ENCODE measurements around the gene TBC1D1.

The TBC1D1 gene

DNA sequence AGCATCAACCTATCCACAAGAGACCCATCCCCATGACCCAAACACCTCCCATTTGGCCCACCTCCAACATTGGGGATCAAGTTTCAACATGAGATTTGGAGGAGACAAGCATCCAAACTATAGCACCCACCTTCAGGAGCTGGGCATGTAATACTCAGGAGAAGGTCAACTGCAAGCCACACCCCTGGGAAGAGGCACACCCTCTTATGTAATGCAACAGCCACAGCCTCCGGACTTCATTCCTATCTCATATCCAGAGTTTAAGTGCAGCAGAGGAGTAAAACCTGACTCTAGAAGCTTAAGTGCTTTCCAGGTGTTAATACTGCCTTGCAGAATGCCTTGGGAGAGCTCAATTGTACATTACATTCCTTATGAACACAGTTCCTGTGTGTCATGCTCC, 266.7 kb downstream of the TBC1D1 start:
- no peaks in the 10 kb centered on the region for H3K9me3 Mint-ChIP-seq
- H3K36me3 Mint-ChIP-seq (ENCODE audit: low read depth), result no peaks in the 10 kb centered on the region
- peaks cover 6% of the 10 kb centered on the region for H3K27me3 Mint-ChIP-seq (ENCODE audit: low read depth)
- DNase-seq (ENCODE audit: low spot score), result no peak
- H3K27ac Mint-ChIP-seq, result no peak overlapping the region
- H3K4me3 Mint-ChIP-seq, result no peak overlapping the region
- H3K4me1 Mint-ChIP-seq (ENCODE audit: low read depth), result peaks cover 32% of the 10 kb centered on the region

GRCh38 chr4:38160487-38161207, 269.8 kb downstream of the TBC1D1 start:
- peak overlapping the region; percentile 64 for H3K27ac Mint-ChIP-seq
- peaks cover 22% of the 10 kb centered on the region for H3K4me1 Mint-ChIP-seq (ENCODE audit: low read depth)
- H3K9me3 Mint-ChIP-seq, result peaks cover 4% of the 10 kb centered on the region
- no peaks in the 10 kb centered on the region for H3K36me3 Mint-ChIP-seq (ENCODE audit: low read depth)
- peaks cover 3% of the 10 kb centered on the region for H3K27me3 Mint-ChIP-seq (ENCODE audit: low read depth)
- no peak overlapping the region for H3K4me3 Mint-ChIP-seq
- DNase-seq (ENCODE audit: low spot score), result peak; percentile 69

DNA sequence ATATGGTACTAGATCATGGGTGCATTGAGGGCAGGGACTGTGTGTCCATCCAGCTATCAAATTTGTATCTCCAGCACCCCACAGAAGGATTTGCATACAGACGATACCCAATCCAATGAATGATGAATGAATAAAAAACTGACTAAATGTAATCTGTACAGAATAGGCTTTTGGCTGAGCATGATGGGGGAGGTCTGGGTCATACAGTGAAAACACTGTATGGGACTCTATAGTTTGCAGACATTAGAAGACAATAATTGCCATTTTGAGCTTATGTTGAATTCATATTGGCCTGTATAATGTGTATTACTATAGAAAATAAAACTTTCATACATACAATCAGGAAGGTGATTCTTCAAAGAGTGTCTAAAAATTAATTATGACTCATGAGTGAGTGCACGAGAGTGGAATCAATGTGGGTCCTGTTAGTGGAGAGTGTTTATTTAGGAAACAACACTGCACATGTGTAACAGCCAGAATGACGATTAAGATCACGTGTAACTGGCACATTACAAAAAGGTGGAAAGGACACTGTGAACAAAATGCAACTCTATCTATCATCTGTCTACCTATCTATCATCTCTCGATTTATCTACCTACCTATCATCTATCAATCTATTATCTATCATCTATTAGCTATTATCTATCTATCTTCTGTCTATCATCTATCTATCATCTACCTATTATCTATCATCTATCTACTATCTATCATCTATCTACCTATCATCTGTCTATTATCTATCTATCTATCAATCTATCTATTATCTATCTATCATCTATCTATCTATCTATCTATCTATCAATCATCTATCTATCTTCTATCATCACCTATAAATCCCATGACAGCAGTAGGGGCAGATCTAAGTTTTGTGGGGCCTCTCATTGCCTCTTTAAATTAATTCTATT, 270.6 kb downstream of the TBC1D1 start:
- peaks cover 6% of the 10 kb centered on the region for H3K9me3 Mint-ChIP-seq

DNA sequence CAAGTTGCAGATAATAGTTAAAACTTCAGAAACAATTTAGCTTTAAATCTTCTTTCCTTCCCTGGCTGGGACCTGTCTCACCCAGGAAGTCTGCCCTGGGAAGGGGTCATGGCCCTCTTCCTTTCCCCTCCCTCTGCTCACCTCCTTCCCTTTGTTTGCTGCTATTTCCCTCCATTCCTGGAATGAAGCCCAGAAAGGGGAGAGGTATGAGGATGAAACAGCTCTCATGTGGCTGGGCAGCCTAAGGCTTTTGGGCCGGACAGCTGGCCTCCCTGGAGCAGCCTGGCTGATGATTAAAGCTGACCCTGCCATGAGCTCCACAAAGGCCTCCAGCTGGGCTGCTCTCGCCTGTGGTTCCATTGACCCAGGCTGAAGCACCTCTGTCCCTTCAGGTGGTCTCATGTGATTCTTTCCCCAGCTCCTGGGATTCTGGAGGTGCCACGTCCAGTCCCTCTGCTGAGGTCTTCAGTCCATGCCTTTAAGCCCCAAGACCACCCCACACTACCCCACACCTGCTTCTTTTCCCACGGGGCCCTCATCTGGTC, 271.4 kb downstream of the TBC1D1 start:
- no peak overlapping the region for H3K27ac Mint-ChIP-seq
- H3K9me3 Mint-ChIP-seq, result peaks cover 6% of the 10 kb centered on the region
- H3K27me3 Mint-ChIP-seq (ENCODE audit: low read depth), result peaks cover 4% of the 10 kb centered on the region
- H3K4me3 Mint-ChIP-seq, result no peak overlapping the region
- no peak for DNase-seq (ENCODE audit: low spot score)
- H3K36me3 Mint-ChIP-seq (ENCODE audit: low read depth), result no peaks in the 10 kb centered on the region
- H3K4me1 Mint-ChIP-seq (ENCODE audit: low read depth), result peaks cover 22% of the 10 kb centered on the region

More for the DNA sequence above, 270.6 kb downstream of the TBC1D1 start:
- peak overlapping the region; percentile 64 for H3K27ac Mint-ChIP-seq
- peaks cover 2% of the 10 kb centered on the region for H3K27me3 Mint-ChIP-seq (ENCODE audit: low read depth)
- DNase-seq (ENCODE audit: low spot score), result no peak
- H3K36me3 Mint-ChIP-seq (ENCODE audit: low read depth), result no peaks in the 10 kb centered on the region
- H3K4me1 Mint-ChIP-seq (ENCODE audit: low read depth), result peaks cover 16% of the 10 kb centered on the region
- H3K4me3 Mint-ChIP-seq, result no peak overlapping the region

GRCh38 chr4:38163216-38164006, 272.5 kb downstream of the TBC1D1 start:
- Mint-ChIP-seq H3K4me3 (no peak overlapping the region), H3K4me1 (ENCODE audit: low read depth) (peaks cover 20% of the 10 kb centered on the region), H3K9me3 (peaks cover 6% of the 10 kb centered on the region), H3K36me3 (ENCODE audit: low read depth) (no peaks in the 10 kb centered on the region), H3K27ac (no peak overlapping the region), H3K27me3 (ENCODE audit: low read depth) (peaks cover 6% of the 10 kb centered on the region)
- DNase-seq (ENCODE audit: low spot score), result no peak

DNA sequence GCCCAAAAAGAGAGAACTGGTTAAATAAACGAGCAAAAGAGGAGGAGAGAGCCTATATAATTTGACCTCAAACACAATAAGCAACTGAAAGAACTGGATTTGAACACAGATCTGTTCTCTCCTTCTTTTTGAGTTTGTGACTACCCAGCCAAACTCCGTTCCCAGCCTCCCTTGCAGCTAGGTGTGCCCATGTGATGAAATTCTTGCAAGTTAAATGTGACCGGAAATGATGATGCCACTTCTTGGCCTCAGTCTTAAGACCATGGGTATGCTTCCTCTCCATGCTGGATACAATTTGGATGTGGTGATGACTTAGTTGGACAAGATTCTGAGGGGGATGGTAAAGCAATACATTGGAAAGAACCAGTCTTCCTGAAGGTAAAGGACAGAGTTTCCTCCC, 273.5 kb downstream of the TBC1D1 start:
- Mint-ChIP-seq H3K4me3 (no peak overlapping the region), H3K9me3 (peaks cover 6% of the 10 kb centered on the region), H3K36me3 (ENCODE audit: low read depth) (no peaks in the 10 kb centered on the region), H3K27ac (no peak overlapping the region), H3K4me1 (ENCODE audit: low read depth) (peaks cover 18% of the 10 kb centered on the region), H3K27me3 (ENCODE audit: low read depth) (peaks cover 11% of the 10 kb centered on the region)
- no peak for DNase-seq (ENCODE audit: low spot score)

DNA sequence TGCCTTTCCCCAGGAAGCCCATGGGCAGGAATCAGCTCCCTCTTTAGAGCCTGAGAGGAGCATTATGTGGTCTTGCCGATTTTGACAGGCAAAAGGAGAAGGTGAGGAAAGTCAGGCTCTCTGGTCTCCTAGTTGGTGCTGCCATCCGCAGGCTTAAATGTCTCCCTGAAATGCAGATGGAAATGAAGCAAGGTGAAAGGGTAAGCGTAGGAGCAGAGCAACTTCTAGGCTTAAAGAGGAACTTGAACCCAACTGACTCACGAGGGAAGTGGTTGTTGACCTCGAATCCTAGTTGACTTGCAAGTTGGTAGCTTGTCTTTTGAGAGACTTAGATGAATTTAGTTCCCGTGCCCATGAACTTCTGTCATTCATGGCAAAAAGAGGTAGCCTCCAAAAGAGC, 275.2 kb downstream of the TBC1D1 start:
- no peaks in the 10 kb centered on the region for H3K36me3 Mint-ChIP-seq (ENCODE audit: low read depth)
- H3K9me3 Mint-ChIP-seq, result peaks cover 6% of the 10 kb centered on the region
- DNase-seq (ENCODE audit: low spot score), result no peak
- H3K4me3 Mint-ChIP-seq, result no peak overlapping the region
- H3K4me1 Mint-ChIP-seq (ENCODE audit: low read depth), result peaks cover 7% of the 10 kb centered on the region
- peaks cover 15% of the 10 kb centered on the region for H3K27me3 Mint-ChIP-seq (ENCODE audit: low read depth)
- H3K27ac Mint-ChIP-seq, result no peak overlapping the region

- no peak overlapping the region for H3K4me3 Mint-ChIP-seq
- H3K27me3 Mint-ChIP-seq (ENCODE audit: low read depth), result peaks cover 15% of the 10 kb centered on the region
- H3K9me3 Mint-ChIP-seq, result peaks cover 6% of the 10 kb centered on the region
- no peaks in the 10 kb centered on the region for H3K36me3 Mint-ChIP-seq (ENCODE audit: low read depth)
- peaks cover 5% of the 10 kb centered on the region for H3K4me1 Mint-ChIP-seq (ENCODE audit: low read depth)
- DNase-seq (ENCODE audit: low spot score), result no peak
- H3K27ac Mint-ChIP-seq, result no peak overlapping the region
These were observed 275.9 kb downstream of the TBC1D1 start for GRCh38 chr4:38166768-38167167.

DNA sequence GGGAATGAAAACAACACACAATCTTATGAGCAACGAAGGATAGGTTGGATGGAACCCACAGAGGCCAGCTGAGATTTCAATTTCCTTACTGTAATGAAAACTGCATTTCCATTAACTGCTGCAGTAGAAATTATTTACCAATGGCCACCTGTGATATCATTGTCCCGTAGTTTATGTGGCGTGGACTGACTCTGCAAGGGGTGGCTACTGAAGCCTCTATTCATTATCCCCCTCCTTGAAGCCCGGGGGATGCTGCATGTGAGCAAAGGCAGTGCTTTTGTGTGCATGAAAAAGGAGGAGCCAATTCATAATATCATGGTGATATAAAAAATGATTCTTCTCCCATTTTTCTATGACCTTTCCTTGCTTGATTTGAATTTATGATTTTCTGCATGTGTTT, 277.1 kb downstream of the TBC1D1 start:
- Mint-ChIP-seq H3K4me3 (no peak overlapping the region), H3K27me3 (ENCODE audit: low read depth) (peaks cover 23% of the 10 kb centered on the region), H3K27ac (no peak overlapping the region), H3K9me3 (peaks cover 6% of the 10 kb centered on the region), H3K36me3 (ENCODE audit: low read depth) (no peaks in the 10 kb centered on the region), H3K4me1 (ENCODE audit: low read depth) (peaks cover 5% of the 10 kb centered on the region)
- DNase-seq (ENCODE audit: low spot score), result no peak

DNA sequence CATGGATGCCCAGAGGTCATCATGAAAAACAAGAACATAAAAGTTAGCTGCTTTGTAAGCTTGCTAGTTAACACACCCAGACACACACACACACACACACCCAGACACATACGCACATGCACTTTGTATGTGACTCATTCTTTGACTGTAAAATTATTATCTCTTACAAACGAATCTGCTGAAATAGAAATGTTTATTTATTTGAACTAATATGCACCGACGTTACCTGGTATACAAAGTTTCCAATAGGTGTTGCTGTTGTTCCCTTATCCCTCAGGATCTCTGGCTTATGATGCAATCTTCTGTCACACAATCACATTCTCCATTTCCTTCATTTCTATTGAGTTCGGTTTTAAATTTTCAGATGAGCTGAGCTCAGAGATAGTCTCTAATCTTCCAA, 278.6 kb downstream of the TBC1D1 start:
- Mint-ChIP-seq H3K27me3 (ENCODE audit: low read depth) (peaks cover 33% of the 10 kb centered on the region), H3K27ac (no peak overlapping the region), H3K4me1 (ENCODE audit: low read depth) (peaks cover 7% of the 10 kb centered on the region), H3K9me3 (peaks cover 6% of the 10 kb centered on the region), H3K36me3 (ENCODE audit: low read depth) (no peaks in the 10 kb centered on the region), H3K4me3 (no peak overlapping the region)
- no peak for DNase-seq (ENCODE audit: low spot score)

DNA sequence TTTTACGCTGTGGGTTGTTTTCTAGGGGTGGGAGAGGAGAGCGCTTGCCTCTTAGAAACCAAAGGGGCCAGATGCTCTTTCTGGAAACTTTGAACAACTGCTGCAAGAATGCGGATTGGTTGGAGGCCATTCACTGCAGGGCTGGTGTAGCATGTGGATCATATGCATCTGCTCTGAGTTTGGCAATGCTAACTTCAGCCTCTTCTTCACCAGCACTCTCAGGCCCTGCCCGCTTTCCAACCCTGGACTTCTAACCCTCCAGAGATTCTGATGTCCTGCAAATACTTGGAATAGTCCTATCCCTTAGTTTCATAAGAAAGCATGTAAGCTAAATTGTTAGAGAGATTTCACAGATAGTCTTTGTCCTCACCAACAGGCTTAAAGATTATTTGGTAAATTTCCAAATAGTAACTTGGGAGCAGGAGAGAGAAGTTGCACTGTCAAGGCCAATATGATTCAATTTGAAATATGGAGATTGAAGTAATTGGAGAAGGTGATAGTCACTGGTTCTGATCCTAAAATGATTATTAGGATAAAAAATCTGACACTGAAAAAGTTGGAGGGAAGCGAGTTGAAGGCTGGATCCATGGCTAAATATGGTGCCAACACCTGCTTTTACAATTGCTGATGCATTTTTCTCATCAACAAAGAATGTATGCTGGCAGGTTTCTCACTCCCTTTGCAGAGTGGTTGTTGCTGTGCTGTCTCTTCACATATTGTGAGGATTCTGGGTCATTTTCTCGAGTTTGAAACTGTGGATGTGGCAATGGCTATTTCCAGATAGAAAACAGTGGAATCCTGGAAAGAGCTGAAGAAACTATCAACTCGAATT, 279.7 kb downstream of the TBC1D1 start:
- H3K4me3 Mint-ChIP-seq, result no peak overlapping the region
- H3K9me3 Mint-ChIP-seq, result peaks cover 2% of the 10 kb centered on the region
- no peaks in the 10 kb centered on the region for H3K36me3 Mint-ChIP-seq (ENCODE audit: low read depth)
- H3K27ac Mint-ChIP-seq, result no peak overlapping the region
- H3K27me3 Mint-ChIP-seq (ENCODE audit: low read depth), result peaks cover 39% of the 10 kb centered on the region
- DNase-seq (ENCODE audit: low spot score), result no peak
- peaks cover 13% of the 10 kb centered on the region for H3K4me1 Mint-ChIP-seq (ENCODE audit: low read depth)

DNA sequence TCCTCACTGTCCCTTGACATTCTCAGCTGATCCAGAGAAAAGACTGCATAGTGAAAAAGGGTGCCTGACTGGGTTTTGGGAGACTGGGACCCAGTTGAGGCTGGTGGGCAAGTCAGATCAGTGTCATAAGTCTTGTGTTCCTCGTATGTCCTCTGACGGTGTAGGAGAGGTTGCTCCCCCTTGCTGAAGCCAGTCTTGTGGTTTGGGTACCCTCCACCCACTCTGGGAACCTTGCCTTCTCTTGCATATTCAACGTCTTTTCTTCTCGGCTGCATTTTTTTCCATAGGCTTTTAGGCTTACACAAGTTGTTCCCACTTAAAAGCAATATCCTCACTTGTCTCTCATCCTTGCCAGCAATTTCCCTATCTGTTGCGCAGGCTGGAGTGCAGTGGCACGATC, 281.2 kb downstream of the TBC1D1 start:
- no peak for DNase-seq (ENCODE audit: low spot score)
- no peaks in the 10 kb centered on the region for H3K36me3 Mint-ChIP-seq (ENCODE audit: low read depth)

DNA sequence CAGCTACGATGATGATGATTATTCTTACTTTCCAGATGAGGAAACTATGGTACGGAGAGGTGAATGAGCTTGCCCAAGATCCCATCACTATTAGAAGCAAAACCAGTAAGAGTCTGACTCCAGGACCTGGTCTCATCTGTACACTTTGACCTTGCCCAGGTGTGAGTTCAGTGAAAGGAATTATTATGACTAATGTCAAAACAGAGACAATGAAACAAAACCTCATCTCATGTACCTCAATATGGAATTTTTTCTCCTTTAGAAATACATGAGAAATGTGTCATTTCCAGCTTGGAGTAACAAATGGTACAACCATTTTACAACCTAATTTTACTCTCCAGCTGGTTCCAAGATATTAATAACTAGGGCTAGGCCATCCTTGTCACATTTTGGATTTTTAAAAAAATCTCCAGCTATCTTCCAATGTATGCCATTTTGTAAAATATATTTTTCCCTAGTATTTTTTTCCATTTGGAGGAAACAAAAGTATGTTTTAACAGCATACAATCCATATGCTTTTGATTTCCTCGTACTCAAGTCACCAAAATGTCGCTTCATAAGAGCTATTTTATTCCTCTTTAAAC, 283.1 kb downstream of the TBC1D1 start:
- no peak overlapping the region for H3K4me3 Mint-ChIP-seq
- H3K27me3 Mint-ChIP-seq (ENCODE audit: low read depth), result peaks cover 36% of the 10 kb centered on the region
- DNase-seq (ENCODE audit: low spot score), result no peak
- H3K9me3 Mint-ChIP-seq, result no peaks in the 10 kb centered on the region
- no peaks in the 10 kb centered on the region for H3K36me3 Mint-ChIP-seq (ENCODE audit: low read depth)
- peaks cover 29% of the 10 kb centered on the region for H3K4me1 Mint-ChIP-seq (ENCODE audit: low read depth)
- no peak overlapping the region for H3K27ac Mint-ChIP-seq

More for the DNA sequence above, 281.2 kb downstream of the TBC1D1 start:
- no peak overlapping the region for H3K27ac Mint-ChIP-seq
- peaks cover 16% of the 10 kb centered on the region for H3K4me1 Mint-ChIP-seq (ENCODE audit: low read depth)
- peaks cover 35% of the 10 kb centered on the region for H3K27me3 Mint-ChIP-seq (ENCODE audit: low read depth)
- no peak overlapping the region for H3K4me3 Mint-ChIP-seq
- H3K9me3 Mint-ChIP-seq, result no peaks in the 10 kb centered on the region

All from T-helper 2 cell treated with Interferon-gamma antibody and Interleukin-4, amounts not matched to agents 5 μg/mL and 100 μg/mL, for 36 hours (primary cell).